Progenitor cell of endocrine pancreas (in vitro differentiated cells): ENCODE data around the gene CTNNA3. TPM values are rescaled to one million over a fixed set of nuclear protein-coding genes. Genes with fewer than 3 reads are reported as not detected.

ENCODE experiments used
- DNase-seq: peaks from one replicate; pipeline ENCODE4 v3.0.0; 2021; ENCODE audit warnings: low spot score; ENCODE audit not compliant: unreplicated experiment
- H3K27ac Mint-ChIP-seq: 2 replicates; pipeline ENCODE4 v1.8.0; 2021; ENCODE audit warnings: mild to moderate bottlenecking, moderate library complexity, mixed read lengths
- H3K27me3 Mint-ChIP-seq: 2 replicates; pipeline ENCODE4 v1.8.0; 2021; ENCODE audit warnings: mixed read lengths
- H3K36me3 Mint-ChIP-seq: 2 replicates; pipeline ENCODE4 v1.8.0; 2022; ENCODE audit warnings: mixed read lengths; ENCODE audit not compliant: insufficient read depth
- H3K4me1 Mint-ChIP-seq: 2 replicates; pipeline ENCODE4 v1.8.0; 2021; ENCODE audit warnings: low read depth, mixed read lengths
- H3K4me3 Mint-ChIP-seq: 2 replicates; pipeline ENCODE4 v1.8.0; 2021; ENCODE audit warnings: low read depth, mild to moderate bottlenecking, moderate library complexity, mixed read lengths
- H3K9me3 Mint-ChIP-seq: 2 replicates; pipeline ENCODE4 v1.8.0; 2021; ENCODE audit warnings: low read depth, mixed read lengths
- total RNA-seq: library from RNA; stranded (reverse); gene quantifications from 2 replicates; pipeline ENCODE4 v1.2.1, GENCODE V29; 2021
- TF ChIP-seq, protein P1 (sequence below): fragments of 200-600 bp; sonication (generic); IDR thresholded peaks from one replicate; pipeline ENCODE4 v1.5.0; 2021; ENCODE audit warnings: antibody characterized with exemption, mild to moderate bottlenecking; ENCODE audit not compliant: unreplicated experiment

CTNNA3 gene
- total RNA-seq, 1 donor from 2014 or later: 1.7 TPM

DNA sequence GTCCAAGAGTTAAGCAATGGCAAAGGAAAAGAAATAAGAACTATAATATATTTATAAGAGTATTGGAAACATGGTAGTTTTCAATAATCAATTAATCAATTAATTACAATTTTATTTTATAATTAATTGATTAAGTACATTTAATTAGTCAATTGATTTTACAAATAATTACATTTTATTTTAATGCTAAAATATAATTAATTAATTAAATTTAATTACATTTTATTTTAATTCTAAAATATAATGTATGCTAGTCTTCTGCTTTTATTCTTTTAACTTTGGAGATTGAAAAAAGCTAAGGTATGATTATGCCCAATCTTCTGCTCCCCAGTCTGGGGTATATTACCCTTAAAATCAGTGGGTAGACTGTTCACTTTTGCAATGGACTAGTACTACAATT lies 1456.9 kb downstream of the CTNNA3 start:
- Mint-ChIP-seq H3K4me1 (no peaks in the 10 kb centered on the region), H3K4me3 (no peak overlapping the region), H3K36me3 (no peaks in the 10 kb centered on the region), H3K27me3 (no peaks in the 10 kb centered on the region), H3K27ac (no peak overlapping the region), H3K9me3 (no peaks in the 10 kb centered on the region)
- DNase-seq: no peak
- TF ChIP-seq, protein P1, sequence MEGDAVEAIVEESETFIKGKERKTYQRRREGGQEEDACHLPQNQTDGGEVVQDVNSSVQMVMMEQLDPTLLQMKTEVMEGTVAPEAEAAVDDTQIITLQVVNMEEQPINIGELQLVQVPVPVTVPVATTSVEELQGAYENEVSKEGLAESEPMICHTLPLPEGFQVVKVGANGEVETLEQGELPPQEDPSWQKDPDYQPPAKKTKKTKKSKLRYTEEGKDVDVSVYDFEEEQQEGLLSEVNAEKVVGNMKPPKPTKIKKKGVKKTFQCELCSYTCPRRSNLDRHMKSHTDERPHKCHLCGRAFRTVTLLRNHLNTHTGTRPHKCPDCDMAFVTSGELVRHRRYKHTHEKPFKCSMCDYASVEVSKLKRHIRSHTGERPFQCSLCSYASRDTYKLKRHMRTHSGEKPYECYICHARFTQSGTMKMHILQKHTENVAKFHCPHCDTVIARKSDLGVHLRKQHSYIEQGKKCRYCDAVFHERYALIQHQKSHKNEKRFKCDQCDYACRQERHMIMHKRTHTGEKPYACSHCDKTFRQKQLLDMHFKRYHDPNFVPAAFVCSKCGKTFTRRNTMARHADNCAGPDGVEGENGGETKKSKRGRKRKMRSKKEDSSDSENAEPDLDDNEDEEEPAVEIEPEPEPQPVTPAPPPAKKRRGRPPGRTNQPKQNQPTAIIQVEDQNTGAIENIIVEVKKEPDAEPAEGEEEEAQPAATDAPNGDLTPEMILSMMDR: no peak

DNA sequence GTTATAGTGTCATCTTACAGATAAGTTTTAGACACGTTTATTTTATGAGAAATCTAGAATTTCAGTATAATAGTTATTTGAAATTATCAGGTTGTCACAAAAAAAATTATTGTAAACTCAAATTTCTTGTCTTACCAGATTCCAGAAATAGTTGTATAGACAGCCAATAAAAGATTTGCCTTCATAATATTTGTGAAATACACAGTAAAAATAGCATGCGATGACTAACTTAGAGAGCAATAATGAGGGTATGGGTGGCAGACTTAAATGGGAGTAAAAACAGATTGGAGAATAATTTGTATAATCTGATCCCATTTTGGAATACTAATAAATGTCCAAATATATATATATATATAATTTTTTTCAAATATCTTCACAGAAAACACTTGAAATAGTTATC lies 1457.7 kb downstream of the CTNNA3 start:
- Mint-ChIP-seq H3K4me1 (no peaks in the 10 kb centered on the region), H3K27me3 (no peaks in the 10 kb centered on the region), H3K36me3 (no peaks in the 10 kb centered on the region)

DNA sequence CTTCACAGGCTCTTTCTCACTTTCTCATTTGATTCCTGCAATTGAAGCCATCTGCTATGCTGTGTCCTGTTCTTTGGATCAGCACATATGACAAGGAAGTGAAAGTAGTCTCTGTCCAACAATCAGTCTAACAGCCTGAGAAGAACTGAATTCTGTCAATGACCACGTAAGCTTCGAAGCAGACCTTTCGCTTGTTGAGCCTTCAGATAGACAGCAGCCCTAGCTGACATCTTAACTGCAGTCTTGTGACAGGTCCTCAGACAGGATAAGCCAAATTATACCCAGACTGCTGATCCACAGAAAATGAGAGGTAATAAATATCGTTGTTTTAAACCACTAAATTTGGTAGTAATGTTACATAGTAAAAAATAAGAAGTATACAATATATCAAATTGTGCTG lies 1461.1 kb downstream of the CTNNA3 start:
- no peaks in the 10 kb centered on the region for H3K36me3 Mint-ChIP-seq
- peaks cover 8% of the 10 kb centered on the region for H3K9me3 Mint-ChIP-seq
- no peak for DNase-seq
- TF ChIP-seq, protein P1: no peak
- no peak overlapping the region for H3K4me3 Mint-ChIP-seq
- H3K27me3 Mint-ChIP-seq: no peaks in the 10 kb centered on the region
- H3K27ac Mint-ChIP-seq: no peak overlapping the region
- no peaks in the 10 kb centered on the region for H3K4me1 Mint-ChIP-seq

More for the DNA sequence above, 1457.7 kb downstream of the CTNNA3 start:
- H3K9me3 Mint-ChIP-seq: no peaks in the 10 kb centered on the region
- TF ChIP-seq, protein P1: no peak
- H3K4me3 Mint-ChIP-seq: no peak overlapping the region
- no peak for DNase-seq
- no peak overlapping the region for H3K27ac Mint-ChIP-seq

DNA sequence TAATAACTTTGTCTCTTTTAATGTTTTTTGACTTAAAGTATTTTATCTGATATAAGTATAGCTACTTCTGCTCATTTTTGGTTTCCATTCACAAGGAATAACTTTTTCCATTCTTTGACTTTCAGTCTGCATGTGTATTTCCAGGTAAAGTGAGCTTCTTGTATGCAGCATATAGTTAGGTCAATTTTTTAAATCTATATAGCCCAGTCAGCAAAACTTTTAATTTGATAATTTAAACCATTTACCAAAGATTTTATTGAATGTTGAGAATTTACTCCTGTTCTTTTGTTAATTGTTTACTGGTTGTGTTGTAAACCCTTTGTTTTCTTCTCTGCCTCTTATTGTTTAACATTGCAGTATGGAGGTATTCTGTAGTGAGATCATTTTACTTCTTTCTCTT lies 1467.1 kb downstream of the CTNNA3 start:
- H3K27ac Mint-ChIP-seq: no peak overlapping the region
- no peaks in the 10 kb centered on the region for H3K27me3 Mint-ChIP-seq
- TF ChIP-seq, protein P1: no peak
- no peaks in the 10 kb centered on the region for H3K4me1 Mint-ChIP-seq
- H3K36me3 Mint-ChIP-seq: no peaks in the 10 kb centered on the region
- H3K9me3 Mint-ChIP-seq: peaks cover 34% of the 10 kb centered on the region
- no peak for DNase-seq
- H3K4me3 Mint-ChIP-seq: no peak overlapping the region

DNA sequence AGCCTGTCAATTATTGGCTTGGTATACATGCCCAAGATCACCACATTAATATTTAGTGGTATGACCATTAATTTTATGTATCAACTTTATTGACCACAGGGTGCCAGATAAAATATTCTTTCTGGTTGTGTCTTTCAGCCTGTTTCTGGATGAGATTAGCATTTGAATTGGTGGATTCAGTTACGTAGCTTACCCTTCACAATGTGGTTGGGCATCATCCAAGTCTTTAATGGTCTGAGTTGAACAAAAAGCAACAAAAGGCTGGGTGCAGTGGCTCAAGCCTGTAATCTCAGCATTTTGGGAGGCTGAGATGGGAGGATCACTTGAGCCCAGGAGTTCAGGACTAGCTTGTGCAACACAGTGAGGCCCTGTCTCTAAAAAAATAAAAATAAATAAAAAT lies 1472.3 kb downstream of the CTNNA3 start:
- DNase-seq: no peak
- no peaks in the 10 kb centered on the region for H3K36me3 Mint-ChIP-seq
- H3K27ac Mint-ChIP-seq: no peak overlapping the region
- no peaks in the 10 kb centered on the region for H3K4me1 Mint-ChIP-seq
- H3K4me3 Mint-ChIP-seq: no peak overlapping the region
- H3K9me3 Mint-ChIP-seq: peaks cover 15% of the 10 kb centered on the region
- TF ChIP-seq, protein P1: no peak
- H3K27me3 Mint-ChIP-seq: no peaks in the 10 kb centered on the region
